Stimulated activated naive CD8-positive, alpha-beta T cell treated with anti-CD3 and anti-CD28 coated beads, Interleukin-15, amount 100 ng/mL, for 72 hours (primary cell): ENCODE measurements around the gene SLC2A11.
A peak's percentile ranks its signal among the peaks of the same experiment; 100 is the strongest.

Experiments
- ATAC-seq: fragments of 150-1000 bp; cut with Tn5 transposase; 2 replicates; pipeline ENCODE4 v1.10.0; 2021; ENCODE audit warnings: mild to moderate bottlenecking, moderate library complexity
- DNase-seq, 2 donors: peaks; one replicate each; pipeline ENCODE4 v3.0.0; 2021 to 2022
- H3K27ac Mint-ChIP-seq, 2 donors: one replicate each; pipeline ENCODE4 v1.8.0; 2022; ENCODE audit warnings: mild to moderate bottlenecking in 2 of 2, mixed read lengths in 2 of 2, moderate library complexity in 2 of 2
- H3K27me3 Mint-ChIP-seq: one replicate; pipeline ENCODE4 v1.8.0; 2022; ENCODE audit warnings: mixed read lengths
- H3K4me1 Mint-ChIP-seq: one replicate; pipeline ENCODE4 v1.8.0; 2022; ENCODE audit warnings: mild to moderate bottlenecking, mixed read lengths
- H3K4me3 Mint-ChIP-seq, 2 donors: one replicate each; pipeline ENCODE4 v1.8.0; 2022; ENCODE audit warnings: mild to moderate bottlenecking in 2 of 2, mixed read lengths in 2 of 2, moderate library complexity in 1 of 2
- H3K9me3 Mint-ChIP-seq, 2 donors: one replicate each; pipeline ENCODE4 v1.8.0; 2022; ENCODE audit warnings: mixed read lengths in 2 of 2

The SLC2A11 gene, protein sequence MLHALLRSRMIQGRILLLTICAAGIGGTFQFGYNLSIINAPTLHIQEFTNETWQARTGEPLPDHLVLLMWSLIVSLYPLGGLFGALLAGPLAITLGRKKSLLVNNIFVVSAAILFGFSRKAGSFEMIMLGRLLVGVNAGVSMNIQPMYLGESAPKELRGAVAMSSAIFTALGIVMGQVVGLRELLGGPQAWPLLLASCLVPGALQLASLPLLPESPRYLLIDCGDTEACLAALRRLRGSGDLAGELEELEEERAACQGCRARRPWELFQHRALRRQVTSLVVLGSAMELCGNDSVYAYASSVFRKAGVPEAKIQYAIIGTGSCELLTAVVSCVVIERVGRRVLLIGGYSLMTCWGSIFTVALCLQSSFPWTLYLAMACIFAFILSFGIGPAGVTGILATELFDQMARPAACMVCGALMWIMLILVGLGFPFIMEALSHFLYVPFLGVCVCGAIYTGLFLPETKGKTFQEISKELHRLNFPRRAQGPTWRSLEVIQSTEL

DNA sequence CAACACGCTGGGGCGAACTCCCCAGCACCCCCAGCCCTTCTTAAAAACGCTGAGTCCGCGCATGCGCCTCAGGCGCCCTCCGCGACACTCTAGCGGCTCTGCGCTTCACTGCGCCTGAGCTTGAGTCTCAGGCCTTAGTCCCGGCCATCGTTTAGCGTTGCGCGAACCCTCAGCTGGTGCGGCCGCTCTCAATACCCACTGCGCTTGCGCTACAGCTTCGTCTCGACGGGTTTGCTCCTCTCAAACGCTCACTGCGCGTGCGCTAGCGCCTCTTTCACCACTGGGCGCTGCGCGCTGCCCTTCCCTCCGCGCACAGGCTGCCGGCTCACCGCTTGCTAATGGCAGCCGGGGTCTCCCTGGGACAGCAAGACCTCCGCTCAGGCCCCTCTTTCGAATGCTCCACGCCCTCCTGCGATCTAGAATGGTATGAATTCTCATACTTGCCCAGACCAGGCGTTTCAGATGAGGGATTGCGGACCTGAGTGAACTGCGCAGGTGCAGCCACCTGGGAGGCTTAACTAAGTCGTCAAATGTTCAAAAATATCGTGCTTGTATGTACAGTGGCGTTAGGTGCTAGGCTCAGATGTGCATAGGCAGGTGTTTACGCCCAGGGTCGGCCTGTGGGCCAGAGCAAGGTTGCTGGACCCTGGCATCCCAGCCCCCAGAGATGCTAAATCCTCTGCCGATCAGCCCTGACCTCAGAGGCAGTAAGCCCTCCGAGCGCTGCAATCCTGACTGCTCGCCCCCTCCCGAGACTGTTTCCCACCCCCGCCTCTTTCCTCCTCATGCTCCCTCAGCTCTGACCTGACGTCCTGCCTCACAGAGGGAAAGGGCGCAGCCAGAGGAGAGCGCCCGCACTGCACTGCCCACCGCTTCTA, at the start of gene SLC2A11:
Gene SLC2A11, plus strand, starts transcription at position 270 of the 878 bp plus-strand sequence. Its CDS starts 125 bp downstream, at position 395.
- Mint-ChIP-seq H3K27me3 (peaks cover 8% of the 10 kb centered on the region), H3K4me3 (peak within 1 kb of the TSS; percentile 85 to 95), H3K27ac (peak within 1 kb of the TSS; percentile 83 to 94), H3K9me3 (no peaks in the 10 kb centered on the region), H3K4me1 (peaks cover 20% of the 10 kb centered on the region)
- peak; percentile 93 to 96 for DNase-seq
- peak; percentile 97 for ATAC-seq

DNA sequence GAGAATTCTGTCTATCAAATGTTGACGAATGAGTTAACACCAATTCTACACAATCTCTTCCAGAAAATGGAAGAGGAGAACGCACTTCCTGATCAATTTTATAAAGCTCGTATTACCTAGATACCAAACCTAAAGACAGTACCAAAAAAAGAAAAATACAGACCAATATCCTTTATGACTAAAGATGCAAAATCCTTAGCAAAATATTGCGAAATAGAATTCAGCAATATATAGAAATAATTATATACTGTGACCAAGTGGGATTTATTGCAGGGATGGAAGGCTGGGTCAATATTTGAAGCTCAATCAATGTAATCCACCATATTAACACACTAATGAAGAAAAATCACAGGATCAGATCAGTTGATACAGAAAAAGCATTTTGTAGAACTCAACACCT, 45.3 kb upstream of the SLC2A11 start:
- H3K27me3 Mint-ChIP-seq, result no peaks in the 10 kb centered on the region
- no peaks in the 10 kb centered on the region for H3K4me1 Mint-ChIP-seq
- no peak overlapping the region for H3K27ac Mint-ChIP-seq
- no peak overlapping the region for H3K4me3 Mint-ChIP-seq
- DNase-seq, result no peak
- ATAC-seq, result no peak
- H3K9me3 Mint-ChIP-seq, result no peaks in the 10 kb centered on the region

DNA sequence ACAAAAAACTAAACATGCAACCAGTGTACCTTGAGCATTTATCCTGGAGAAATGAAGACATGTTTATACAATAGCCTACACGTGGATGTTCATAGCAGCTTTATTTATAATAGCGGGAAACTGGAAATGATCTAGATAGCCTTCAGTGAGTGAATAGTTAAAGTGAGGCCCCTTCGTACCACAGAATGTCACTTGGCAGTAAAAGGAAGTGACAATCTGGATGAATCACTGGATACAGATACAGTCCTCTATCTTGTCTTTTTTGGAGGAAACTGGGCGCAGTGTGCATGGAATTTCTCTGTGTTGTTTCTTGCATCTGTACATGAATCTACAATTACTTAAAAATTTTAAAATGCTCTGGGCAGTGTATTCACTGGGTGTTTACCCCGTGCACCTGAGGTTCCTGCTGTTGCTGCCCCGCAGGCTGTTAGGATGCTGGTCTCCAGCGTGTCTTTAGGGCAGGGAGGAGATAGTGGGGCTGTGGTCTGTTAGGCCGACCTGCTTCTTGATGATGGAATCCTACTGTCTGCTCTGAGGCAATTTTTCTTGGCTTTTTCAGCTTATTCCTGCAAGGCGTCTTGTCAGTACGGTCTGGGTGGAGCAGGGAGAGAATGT, 42.0 kb upstream of the SLC2A11 start:
- no peaks in the 10 kb centered on the region for H3K27me3 Mint-ChIP-seq
- no peak overlapping the region for H3K27ac Mint-ChIP-seq
- ATAC-seq (no peak), DNase-seq (no peak)
- H3K4me1 Mint-ChIP-seq, result peaks cover 10% of the 10 kb centered on the region
- no peak overlapping the region for H3K4me3 Mint-ChIP-seq
- H3K9me3 Mint-ChIP-seq, result no peaks in the 10 kb centered on the region

DNA sequence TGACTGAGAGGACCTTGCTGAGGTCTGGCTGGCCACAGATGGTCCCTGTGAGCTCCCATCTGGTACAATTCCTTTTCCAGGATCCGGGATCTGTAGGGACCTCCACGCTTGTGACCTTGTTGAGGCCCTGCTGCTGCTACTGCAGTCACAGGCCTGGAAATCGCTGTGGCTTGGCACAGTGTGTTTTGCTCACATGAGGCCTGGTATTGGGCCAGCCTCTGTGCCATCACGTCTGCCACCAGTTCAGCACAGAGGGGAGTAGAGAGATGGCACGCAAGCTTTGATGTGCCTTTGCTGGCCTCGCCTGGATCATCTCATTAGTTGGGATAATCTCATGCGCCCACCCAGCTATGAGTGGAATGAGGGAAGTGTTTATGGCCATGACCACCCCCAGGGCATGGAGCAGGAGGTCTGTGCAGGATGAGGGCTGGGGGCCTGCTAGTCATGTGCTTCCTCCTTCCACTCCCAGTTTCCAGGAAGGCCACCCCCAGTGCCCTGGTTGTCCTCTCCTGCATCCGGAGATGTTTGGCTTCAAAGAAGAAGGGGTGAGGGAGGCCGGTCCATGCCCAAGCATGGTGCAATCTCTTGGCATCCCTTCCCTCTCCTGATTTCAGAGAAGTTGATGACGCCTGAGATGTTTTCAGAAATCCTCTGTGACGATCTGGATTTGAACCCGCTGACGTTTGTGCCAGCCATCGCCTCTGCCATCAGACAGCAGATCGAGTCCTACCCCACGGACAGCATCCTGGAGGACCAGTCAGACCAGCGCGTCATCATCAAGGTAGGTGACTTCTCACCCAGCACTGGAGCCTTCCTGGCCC, 41.3 kb upstream of the SLC2A11 start:
- H3K4me1 Mint-ChIP-seq, result peaks cover 16% of the 10 kb centered on the region
- no peak for DNase-seq
- H3K27ac Mint-ChIP-seq, result no peak overlapping the region
- H3K4me3 Mint-ChIP-seq, result no peak overlapping the region
- no peaks in the 10 kb centered on the region for H3K27me3 Mint-ChIP-seq
- ATAC-seq, result no peak
- no peaks in the 10 kb centered on the region for H3K9me3 Mint-ChIP-seq

DNA sequence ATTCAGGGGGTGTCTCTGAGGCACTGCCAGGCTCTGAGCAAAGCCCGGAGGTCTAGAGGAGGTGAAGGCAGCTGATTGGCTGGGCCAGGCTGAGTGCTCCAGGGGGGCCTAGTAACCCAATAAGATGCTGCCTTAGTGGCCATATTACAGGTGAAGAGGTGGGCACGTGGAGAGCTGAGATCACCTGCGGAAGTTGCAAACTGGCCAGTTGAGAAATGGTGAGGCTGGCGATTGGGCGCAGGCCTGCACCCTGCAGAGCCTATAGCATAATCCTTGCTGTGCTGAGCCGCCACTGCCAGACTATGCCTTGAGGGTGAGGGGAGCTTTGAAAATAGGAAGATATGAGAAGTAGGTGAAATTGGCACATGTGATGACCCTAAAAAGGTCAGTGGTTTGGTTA, 40.5 kb upstream of the SLC2A11 start:
- Mint-ChIP-seq H3K27ac (no peak overlapping the region), H3K9me3 (no peaks in the 10 kb centered on the region), H3K4me3 (no peak overlapping the region), H3K27me3 (no peaks in the 10 kb centered on the region), H3K4me1 (peaks cover 16% of the 10 kb centered on the region)
- no peak for DNase-seq
- no peak for ATAC-seq

DNA sequence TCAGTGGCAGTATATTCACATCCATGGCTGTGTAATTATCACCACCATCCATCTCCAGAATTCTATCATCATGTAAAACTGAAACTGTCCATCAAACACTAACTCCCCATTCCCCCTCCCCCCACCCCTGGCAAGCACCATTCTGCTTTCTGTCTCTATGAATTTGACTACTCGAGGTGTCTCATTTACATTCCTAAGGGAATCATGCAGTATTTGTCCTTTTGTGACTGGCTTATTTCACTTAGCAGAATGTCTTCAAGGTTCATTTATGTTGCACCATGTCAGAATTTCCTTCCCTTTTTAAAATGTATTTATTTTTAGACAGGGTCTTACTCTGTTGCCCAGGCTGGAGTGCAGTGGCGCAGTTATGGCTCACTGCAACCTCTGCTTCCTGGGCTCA, 39.1 kb upstream of the SLC2A11 start:
- no peak for ATAC-seq
- Mint-ChIP-seq H3K27me3 (no peaks in the 10 kb centered on the region), H3K4me3 (no peak overlapping the region), H3K4me1 (peaks cover 16% of the 10 kb centered on the region), H3K27ac (no peak overlapping the region), H3K9me3 (no peaks in the 10 kb centered on the region)
- DNase-seq, result no peak

DNA sequence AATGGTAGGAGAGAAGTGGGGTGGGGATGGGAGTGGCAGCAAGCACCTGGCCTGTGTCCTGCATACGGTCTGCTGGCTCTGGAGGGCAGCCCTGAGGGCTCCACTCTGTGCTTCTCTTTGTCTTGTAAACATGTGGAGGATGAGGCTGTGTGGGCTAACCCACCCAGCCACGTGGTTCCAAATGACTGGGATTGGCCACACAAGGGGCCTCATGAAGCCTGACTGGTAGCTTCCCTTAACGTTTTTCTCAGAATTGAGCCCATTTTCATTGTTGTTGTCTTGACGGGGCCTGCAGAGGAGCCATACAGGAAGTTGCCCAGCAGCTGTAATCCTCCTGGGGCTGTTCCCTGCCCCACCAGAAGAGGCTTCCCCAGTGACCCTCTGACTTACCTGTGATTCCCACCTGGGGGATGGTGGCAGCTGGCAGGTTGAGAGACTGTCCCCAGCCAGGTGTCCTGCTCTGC, 36.9 kb upstream of the SLC2A11 start:
- Mint-ChIP-seq H3K9me3 (no peaks in the 10 kb centered on the region), H3K4me1 (peaks cover 22% of the 10 kb centered on the region), H3K27ac (peak overlapping the region; percentile 83 to 85), H3K4me3 (peak overlapping the region in 1 of 2 donors; percentile 32), H3K27me3 (no peaks in the 10 kb centered on the region)
- ATAC-seq, result peak; percentile 94
- peak in 1 of 2 donors; percentile 63 for DNase-seq

DNA sequence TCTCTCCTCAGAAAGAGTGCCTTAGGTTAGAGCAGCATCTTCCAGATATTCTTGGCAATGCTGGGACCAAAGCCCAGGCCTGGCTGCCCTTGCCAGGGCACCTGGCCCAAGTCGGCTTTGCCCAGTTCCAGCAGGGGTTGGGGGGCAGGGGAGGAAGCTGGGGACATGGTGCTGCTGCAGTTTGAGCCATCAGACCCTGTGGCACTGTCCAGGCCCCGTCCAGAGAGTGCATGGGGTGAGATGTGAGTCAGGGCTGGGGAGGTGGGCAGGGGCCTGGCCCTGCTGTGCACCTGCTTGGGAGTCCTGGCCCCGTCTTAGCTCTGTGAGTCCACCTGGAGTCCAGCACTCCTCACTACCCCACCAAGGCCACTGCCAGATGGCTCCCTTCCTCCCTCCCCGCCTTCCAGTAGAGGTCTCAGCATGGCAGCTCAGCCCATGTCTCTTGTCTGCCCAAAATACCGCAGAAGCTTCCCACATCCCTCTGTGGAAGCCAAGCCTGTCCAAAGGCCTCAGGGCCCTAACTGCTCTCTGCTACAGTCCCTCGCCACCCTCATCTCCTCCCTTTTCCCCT, 35.5 kb upstream of the SLC2A11 start:
- Mint-ChIP-seq H3K27me3 (no peaks in the 10 kb centered on the region), H3K4me1 (peaks cover 30% of the 10 kb centered on the region), H3K4me3 (no peak overlapping the region), H3K9me3 (no peaks in the 10 kb centered on the region), H3K27ac (peak overlapping the region; percentile 63 to 67)
- ATAC-seq (no peak), DNase-seq (no peak)

DNA sequence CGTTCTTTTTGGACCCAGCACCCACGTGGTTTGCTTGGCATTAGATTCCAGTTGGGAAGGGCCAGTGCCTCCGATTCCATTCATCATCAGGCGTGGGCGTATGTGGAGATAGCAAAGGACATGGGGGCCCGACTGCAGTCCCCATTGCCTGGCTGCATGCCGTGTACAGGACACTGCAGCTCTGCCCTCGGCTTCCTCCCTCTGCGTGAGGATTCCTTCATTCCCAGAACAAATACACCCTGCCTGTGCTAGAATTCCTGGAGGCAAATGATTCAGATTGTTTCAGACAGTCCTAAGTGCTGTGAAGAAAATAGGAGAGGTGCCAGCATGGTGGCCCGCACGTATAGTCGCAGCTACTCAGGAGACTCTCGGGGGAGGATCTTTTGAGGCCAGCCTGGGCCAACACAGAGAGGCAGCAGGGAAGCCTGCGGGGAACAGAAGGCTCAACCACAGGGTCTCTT, 34.3 kb upstream of the SLC2A11 start:
- ATAC-seq (no peak), DNase-seq (no peak)
- H3K4me1 Mint-ChIP-seq, result peaks cover 30% of the 10 kb centered on the region
- no peak overlapping the region for H3K27ac Mint-ChIP-seq
- no peak overlapping the region for H3K4me3 Mint-ChIP-seq
- H3K27me3 Mint-ChIP-seq, result no peaks in the 10 kb centered on the region
- no peaks in the 10 kb centered on the region for H3K9me3 Mint-ChIP-seq

DNA sequence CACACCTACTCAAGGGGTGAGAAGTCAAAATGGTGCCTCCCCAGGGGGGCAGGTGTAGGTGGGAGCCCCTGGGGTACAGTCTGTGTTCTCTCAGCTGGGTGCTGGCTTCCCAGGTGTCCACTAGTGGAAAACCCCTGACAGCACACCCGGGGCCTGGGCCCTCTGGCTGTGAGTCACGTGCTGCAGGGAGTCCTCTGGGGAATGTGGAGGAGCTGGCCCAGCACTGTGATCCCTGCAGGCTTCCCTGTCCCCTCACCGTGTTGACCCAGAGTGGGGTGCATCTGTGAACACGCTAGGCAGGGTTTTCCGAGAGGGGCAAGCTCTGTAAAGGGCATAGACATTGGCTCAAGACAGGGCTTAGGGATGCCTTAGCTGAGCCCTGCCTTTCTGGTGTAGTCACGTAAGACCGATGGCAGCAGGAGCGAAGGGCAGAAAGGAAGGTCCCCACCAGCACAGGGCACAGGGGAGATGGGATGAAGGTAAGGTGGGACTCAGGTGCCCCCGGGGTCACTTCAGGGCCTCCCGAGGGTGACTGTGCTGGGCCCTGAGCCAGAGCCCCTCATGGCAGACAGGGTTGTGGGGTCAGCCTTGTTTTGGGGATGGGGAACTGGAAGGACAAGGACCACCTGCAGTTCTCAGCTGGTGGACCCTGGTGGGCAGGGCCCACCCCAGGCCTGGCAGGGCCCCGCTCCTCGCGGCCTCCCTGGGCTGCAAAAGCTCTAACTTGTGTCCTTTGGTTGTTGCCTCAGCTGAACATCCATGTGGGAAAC, 33.0 kb upstream of the SLC2A11 start:
- peaks cover 29% of the 10 kb centered on the region for H3K4me1 Mint-ChIP-seq
- H3K27me3 Mint-ChIP-seq, result no peaks in the 10 kb centered on the region
- H3K4me3 Mint-ChIP-seq, result no peak overlapping the region
- ATAC-seq (no peak), DNase-seq (no peak)
- H3K9me3 Mint-ChIP-seq, result no peaks in the 10 kb centered on the region
- H3K27ac Mint-ChIP-seq, result peak overlapping the region; percentile 31 to 46

DNA sequence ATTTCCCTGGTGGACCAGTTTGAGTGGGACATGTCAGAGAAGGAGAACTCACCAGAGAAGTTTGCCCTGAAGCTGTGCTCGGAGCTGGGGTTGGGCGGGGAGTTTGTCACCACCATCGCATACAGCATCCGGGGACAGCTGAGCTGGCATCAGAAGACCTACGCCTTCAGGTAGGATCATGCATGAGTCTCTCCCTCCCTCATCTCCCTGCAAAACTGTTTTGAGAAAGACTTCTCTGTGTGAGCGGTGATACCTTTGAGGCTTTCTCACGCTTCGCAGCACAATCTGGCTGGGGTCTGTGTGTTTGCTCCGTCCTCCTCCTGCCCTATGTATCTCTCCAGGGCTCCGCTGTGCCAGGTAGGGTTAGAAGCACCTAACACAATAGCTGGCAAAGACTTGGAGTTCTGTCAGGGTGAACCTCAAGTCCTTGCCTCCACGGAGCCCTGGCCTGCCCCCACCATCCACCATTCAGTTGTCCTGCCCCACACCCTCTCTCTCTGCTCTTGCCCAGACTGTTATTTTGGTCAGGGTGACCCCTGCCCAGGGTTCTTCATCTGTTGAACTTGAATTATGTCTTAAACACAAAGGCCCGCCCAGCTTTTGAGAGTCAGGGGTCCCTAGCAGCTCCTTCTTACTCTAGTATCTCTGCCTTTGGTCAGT, 32.3 kb upstream of the SLC2A11 start:
- DNase-seq (no peak), ATAC-seq (no peak)
- no peaks in the 10 kb centered on the region for H3K27me3 Mint-ChIP-seq
- H3K27ac Mint-ChIP-seq, result peak overlapping the region; percentile 36 to 90
- peaks cover 22% of the 10 kb centered on the region for H3K4me1 Mint-ChIP-seq
- H3K4me3 Mint-ChIP-seq, result no peak overlapping the region
- H3K9me3 Mint-ChIP-seq, result no peaks in the 10 kb centered on the region

DNA sequence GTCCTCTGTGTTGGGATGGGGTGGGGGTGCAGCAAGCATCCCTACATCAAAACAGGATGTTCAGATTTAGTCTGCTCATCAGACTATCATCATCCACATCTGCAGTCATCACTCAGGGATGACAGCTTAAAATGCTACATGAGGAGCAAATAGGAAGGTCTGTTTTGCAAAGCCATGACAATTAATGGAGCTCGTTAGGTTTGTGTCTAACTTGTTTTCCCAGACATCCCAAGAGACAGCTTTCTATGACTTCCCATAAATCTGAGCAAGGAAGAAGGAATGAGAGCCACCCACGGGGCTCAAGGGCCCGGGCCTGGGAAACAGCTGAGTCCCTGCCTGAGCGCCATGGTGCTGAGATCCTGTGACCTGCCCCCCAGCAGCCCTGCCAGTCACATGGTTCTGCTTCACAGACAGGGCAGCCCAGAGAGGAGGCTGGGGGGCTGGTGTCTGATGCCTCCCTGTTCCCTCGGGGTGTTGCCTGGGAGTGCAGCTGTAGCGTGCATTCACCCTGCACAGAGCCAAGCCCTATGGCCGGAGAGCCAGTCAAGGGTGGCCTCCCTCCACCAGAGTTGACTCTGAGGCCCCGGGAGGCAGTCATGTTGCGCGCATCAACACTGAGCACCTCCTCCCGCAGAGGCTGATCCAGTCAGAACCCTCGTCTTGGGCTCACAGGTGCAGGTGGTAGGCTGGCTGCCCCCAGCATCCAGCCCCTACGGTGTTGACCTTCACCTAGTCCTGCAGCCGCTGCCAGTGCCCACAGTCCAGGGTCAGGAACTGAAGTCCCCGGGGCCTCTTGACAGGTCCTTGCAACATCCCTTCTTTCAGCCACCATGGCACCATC, 30.9 kb upstream of the SLC2A11 start:
- ATAC-seq (no peak), DNase-seq (no peak)
- Mint-ChIP-seq H3K9me3 (no peaks in the 10 kb centered on the region), H3K4me3 (no peak overlapping the region), H3K27ac (peak overlapping the region; percentile 36 to 91), H3K4me1 (peaks cover 13% of the 10 kb centered on the region), H3K27me3 (no peaks in the 10 kb centered on the region)
